ENCODE data around the gene LHX8. TPM values are rescaled to one million over a fixed set of nuclear protein-coding genes. Genes with fewer than 3 reads are reported as not detected.
A peak's percentile ranks its signal among the peaks of the same experiment; 100 is the strongest.
"Not testable (repeated sequence)": the region's sequence is repeated elsewhere in the genome, so short reads cannot be mapped to it uniquely, and the experiment has no call there.

LHX8 gene
- polyA plus RNA-seq, 1 donor: not detected

- no peak for DNase-seq
Measured at GRCh38 chr1:75132812-75133619, 1.2 kb upstream of the LHX8 start.

GRCh38 chr1:75134647-75135572 lies 722 bp downstream of the LHX8 start:
- DNase-seq: no peak

GRCh38 chr1:75135573-75136194 lies 1.5 kb downstream of the LHX8 start:
- no peak for DNase-seq

- no peak for DNase-seq
Measured at GRCh38 chr1:75136195-75136815, 2.1 kb downstream of the LHX8 start.

- no peak for DNase-seq
Measured at GRCh38 chr1:75136921-75137641, 2.9 kb downstream of the LHX8 start.

GRCh38 chr1:75152092-75152491 lies 17.9 kb downstream of the LHX8 start:
- DNase-seq: no peak

- no peak for DNase-seq
Measured at GRCh38 chr1:75159154-75159553, 25.0 kb downstream of the LHX8 start.

- DNase-seq: no peak
Measured at GRCh38 chr1:75165264-75165663, 31.1 kb downstream of the LHX8 start.

GRCh38 chr1:75166821-75167220 lies 32.6 kb downstream of the LHX8 start:
- no peak for DNase-seq

- DNase-seq: no peak
Measured at GRCh38 chr1:75170011-75170410, 35.8 kb downstream of the LHX8 start.

- no peak for DNase-seq
Measured at GRCh38 chr1:75170981-75171380, 36.8 kb downstream of the LHX8 start.

GRCh38 chr1:75171876-75172275 lies 37.7 kb downstream of the LHX8 start:
- DNase-seq: no peak

- DNase-seq: peak; percentile 66
Measured at GRCh38 chr1:75172556-75172955, 38.4 kb downstream of the LHX8 start.

GRCh38 chr1:75174031-75174760 lies 40.0 kb downstream of the LHX8 start:
- DNase-seq: no peak

GRCh38 chr1:75181214-75181955 lies 47.2 kb downstream of the LHX8 start:
- not testable (repeated sequence) for DNase-seq

- DNase-seq: no peak
Measured at GRCh38 chr1:75188892-75189291, 54.7 kb downstream of the LHX8 start.

GRCh38 chr1:75198163-75198562 lies 64.0 kb downstream of the LHX8 start:
- DNase-seq: no peak

GRCh38 chr1:75198761-75199160 lies 64.6 kb downstream of the LHX8 start:
- DNase-seq: no peak

- DNase-seq: no peak
Measured at GRCh38 chr1:75202751-75203150, 68.6 kb downstream of the LHX8 start.

Measured in hindlimb muscle (tissue), 1 donor.